ENCODE measurements around the gene SERP2. TPM values are rescaled to one million over a fixed set of nuclear protein-coding genes. Genes with fewer than 3 reads are reported as not detected.

SERP2 gene
- total and polyA plus RNA-seq, 9 of the 15 experiments (the other 6 are each of a cell fraction or from before 2014, with no cell fraction given): 0.13 TPM; not detected in 8

- in situ Hi-C loops (cut with MboI) (no loop called here), intact Hi-C loops (cut with micrococcal nuclease) (loop anchor here (10.0 kb wide), 1 partner anchor 105 kb away; no protein-coding TSS in a partner anchor)
- Histone ChIP-seq H2AFZ (ENCODE audit: low read depth, low read length) (no peak overlapping the region), H3K9me3 (replicated peaks; ENCODE audit: control insufficient read depth, insufficient read depth, low read depth, low read length) (no peaks in the 10 kb centered on the region), H3K9ac (ENCODE audit: insufficient read depth in 1 of 2, low read depth in 2 of 2, low read length in 2 of 2) (no peak overlapping the region; a peak in 1 of 4 replicates), H3K36me3 (ENCODE audit: control insufficient read depth, insufficient read depth, low read length) (no peaks in the 10 kb centered on the region), H3K9me1 (ENCODE audit: control insufficient read depth, insufficient read depth, low read length) (no peaks in the 10 kb centered on the region), H4K20me1 (replicated peaks; ENCODE audit: control insufficient read depth, insufficient read depth, low read length) (no peaks in the 10 kb centered on the region), H3K27ac (ENCODE audit: extremely low read depth, low read depth, low read length) (no peak overlapping the region), H3K27me3 (ENCODE audit: control insufficient read depth in 2 of 2, insufficient read depth in 2 of 2, low read length in 2 of 2) (peaks cover 0 to 8% of the 10 kb centered on the region in 2 experiments; a peak in 1 of 5 replicates), H3K79me2 (ENCODE audit: control insufficient read depth, insufficient read depth, low read length) (no peaks in the 10 kb centered on the region), H3K4me2 (ENCODE audit: insufficient read depth, low read length) (no peak overlapping the region), H3K4me3 (no peak overlapping the region), H3K4me1 (replicated peaks in 1 of 2; ENCODE audit: control insufficient read depth in 2 of 2, insufficient read depth in 2 of 2, low read length in 2 of 2) (no peaks in the 10 kb centered on the region; a peak in 2 of 5 replicates)
- no peak for ATAC-seq
- FAIRE-seq: no peak
- DNase-seq (ENCODE audit: extremely low read depth in 1 of 4, low spot score in 3 of 4): no peak
- BruUV-seq (replicated peaks): no TSS peak
- ChIA-PET POLR2A (no interaction called here), CTCF (ENCODE audit: low intra/inter-chr PET ratio) (no interaction called here)
- 26% methylated on average over 10 of the region's 10 CpGs for WGBS (ENCODE audit: insufficient coverage, low coverage, missing lambda C conversion rate)
- TF ChIP-seq NFIX (CRISPR knock-in tag; IDR thresholded peaks at IDR 0.05; ENCODE audit: low read depth): no peak
- TF ChIP-seq HIVEP1 (CRISPR knock-in tag; IDR thresholded peaks at IDR 0.05): no peak
- TF ChIP-seq FOXK1 (CRISPR knock-in tag; IDR thresholded peaks at IDR 0.05; ENCODE audit: borderline replicate concordance): no peak
- TF ChIP-seq, protein P1, sequence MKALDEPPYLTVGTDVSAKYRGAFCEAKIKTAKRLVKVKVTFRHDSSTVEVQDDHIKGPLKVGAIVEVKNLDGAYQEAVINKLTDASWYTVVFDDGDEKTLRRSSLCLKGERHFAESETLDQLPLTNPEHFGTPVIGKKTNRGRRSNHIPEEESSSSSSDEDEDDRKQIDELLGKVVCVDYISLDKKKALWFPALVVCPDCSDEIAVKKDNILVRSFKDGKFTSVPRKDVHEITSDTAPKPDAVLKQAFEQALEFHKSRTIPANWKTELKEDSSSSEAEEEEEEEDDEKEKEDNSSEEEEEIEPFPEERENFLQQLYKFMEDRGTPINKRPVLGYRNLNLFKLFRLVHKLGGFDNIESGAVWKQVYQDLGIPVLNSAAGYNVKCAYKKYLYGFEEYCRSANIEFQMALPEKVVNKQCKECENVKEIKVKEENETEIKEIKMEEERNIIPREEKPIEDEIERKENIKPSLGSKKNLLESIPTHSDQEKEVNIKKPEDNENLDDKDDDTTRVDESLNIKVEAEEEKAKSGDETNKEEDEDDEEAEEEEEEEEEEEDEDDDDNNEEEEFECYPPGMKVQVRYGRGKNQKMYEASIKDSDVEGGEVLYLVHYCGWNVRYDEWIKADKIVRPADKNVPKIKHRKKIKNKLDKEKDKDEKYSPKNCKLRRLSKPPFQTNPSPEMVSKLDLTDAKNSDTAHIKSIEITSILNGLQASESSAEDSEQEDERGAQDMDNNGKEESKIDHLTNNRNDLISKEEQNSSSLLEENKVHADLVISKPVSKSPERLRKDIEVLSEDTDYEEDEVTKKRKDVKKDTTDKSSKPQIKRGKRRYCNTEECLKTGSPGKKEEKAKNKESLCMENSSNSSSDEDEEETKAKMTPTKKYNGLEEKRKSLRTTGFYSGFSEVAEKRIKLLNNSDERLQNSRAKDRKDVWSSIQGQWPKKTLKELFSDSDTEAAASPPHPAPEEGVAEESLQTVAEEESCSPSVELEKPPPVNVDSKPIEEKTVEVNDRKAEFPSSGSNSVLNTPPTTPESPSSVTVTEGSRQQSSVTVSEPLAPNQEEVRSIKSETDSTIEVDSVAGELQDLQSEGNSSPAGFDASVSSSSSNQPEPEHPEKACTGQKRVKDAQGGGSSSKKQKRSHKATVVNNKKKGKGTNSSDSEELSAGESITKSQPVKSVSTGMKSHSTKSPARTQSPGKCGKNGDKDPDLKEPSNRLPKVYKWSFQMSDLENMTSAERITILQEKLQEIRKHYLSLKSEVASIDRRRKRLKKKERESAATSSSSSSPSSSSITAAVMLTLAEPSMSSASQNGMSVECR (CRISPR knock-in tag; IDR thresholded peaks at IDR 0.05): no peak
- TF ChIP-seq ZNF707 (CRISPR knock-in tag; conservative IDR thresholded peaks at IDR 0.05): no peak
- no peak for TF ChIP-seq HDAC3 (IDR thresholded peaks at IDR 0.05; ENCODE audit: borderline replicate concordance, partially characterized antibody)
- TF ChIP-seq, protein P2, sequence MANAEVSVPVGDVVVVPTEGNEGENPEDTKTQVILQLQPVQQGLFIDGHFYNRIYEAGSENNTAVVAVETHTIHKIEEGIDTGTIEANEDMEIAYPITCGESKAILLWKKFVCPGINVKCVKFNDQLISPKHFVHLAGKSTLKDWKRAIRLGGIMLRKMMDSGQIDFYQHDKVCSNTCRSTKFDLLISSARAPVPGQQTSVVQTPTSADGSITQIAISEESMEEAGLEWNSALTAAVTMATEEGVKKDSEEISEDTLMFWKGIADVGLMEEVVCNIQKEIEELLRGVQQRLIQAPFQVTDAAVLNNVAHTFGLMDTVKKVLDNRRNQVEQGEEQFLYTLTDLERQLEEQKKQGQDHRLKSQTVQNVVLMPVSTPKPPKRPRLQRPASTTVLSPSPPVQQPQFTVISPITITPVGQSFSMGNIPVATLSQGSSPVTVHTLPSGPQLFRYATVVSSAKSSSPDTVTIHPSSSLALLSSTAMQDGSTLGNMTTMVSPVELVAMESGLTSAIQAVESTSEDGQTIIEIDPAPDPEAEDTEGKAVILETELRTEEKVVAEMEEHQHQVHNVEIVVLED (CRISPR knock-in tag; IDR thresholded peaks at IDR 0.05): no peak
- TF ChIP-seq BMI1 (IDR thresholded peaks at IDR 0.05; ENCODE audit: low read length): no peak
- no peak for TF ChIP-seq THAP7 (CRISPR knock-in tag; IDR thresholded peaks at IDR 0.05)
These were observed 43.6 kb upstream of the SERP2 start for GRCh38 chr13:44329909-44330545.

Measured in K562 (cell line).